ENCODE measurements around the gene TAF12.
"Not testable (repeated sequence)": the region's sequence is repeated elsewhere in the genome, so short reads cannot be mapped to it uniquely, and the experiment has no call there.

Gene TAF12, protein sequence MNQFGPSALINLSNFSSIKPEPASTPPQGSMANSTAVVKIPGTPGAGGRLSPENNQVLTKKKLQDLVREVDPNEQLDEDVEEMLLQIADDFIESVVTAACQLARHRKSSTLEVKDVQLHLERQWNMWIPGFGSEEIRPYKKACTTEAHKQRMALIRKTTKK

DNA sequence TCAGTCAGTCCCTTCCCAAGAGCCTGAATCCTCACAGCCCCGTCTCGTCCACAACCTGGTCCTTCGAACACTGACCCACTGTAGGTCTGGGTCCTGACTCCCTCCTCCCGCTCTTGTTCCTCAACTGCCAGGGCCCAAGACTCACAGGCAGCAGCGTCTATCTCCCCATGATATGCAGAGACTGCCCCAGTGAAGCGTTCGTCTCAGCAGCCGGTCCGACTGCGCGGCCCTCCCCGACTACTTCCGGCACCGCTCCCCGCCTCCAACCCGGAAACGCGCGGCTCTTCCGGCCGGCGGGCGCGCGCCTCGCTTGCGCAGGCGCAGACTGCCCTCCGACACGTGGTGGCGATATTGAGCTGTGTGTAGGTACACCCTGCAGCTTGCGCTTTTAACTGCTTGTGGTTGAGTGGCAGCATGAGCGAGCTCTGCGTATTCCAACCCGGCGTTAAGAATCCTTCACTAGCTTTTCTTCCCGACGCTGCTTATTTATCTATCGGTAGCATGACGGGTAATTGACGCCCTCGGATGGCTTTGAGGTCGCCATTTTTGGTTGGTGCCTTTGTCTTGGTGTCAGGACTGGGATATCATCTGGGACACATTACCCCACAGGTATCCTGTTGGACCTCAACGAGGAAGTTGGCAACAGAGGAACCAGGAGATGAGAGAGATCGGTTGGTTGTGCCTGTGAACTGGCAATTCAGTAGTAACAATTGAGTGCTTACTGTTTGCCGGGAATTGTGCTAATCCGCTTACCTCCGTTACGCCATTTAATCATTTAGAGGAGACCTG is at the start of gene TAF12:
TSS of gene TAF12 (minus strand) at position 221 of the 789 bp plus-strand sequence. CDS start 20,986 bp downstream, outside the sequence.
- peak; percentile 80 to 84 for DNase-seq (ENCODE audit: low read depth in 2 of 2)

DNA sequence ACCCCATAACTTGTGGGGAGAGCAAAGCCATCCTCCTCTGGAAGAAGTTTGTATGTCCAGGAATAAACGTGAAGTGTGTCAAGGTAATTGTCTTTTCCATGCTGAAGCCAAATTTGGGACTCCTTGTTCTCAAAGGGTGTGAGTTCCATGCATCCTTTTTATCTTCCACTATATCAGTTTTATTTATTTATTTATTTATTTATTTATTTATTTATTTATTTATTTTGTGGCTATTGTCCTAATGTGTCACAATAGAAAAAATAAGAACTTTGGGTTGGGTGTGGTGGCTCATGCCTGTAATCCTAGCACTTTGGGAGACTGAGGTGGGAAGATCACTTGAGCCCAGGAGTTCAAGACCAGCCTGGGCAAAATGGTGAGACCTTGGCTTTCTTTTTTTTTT is 48.8 kb upstream of the TAF12 start:
- DNase-seq (ENCODE audit: low read depth in 2 of 2): not testable (repeated sequence)

DNA sequence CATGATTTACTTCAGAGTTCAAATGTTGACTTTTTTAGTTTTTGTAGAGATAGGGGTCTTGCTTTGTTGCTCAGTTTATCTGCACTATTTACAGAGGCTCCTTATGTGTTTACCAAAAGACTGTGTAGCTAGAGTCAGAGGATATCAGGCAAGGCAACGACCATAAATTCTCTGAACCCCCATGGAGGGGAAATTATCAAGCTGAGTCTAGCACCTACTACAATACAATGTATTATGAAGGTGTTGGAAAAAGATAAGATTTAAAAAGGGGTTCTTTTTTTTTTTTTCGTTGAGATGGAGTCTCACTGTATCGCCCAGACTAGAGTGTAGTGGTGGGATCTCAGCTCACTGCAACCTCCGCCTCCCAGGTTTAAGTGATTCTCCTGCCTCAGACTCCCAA is 42.1 kb upstream of the TAF12 start:
- no peak for DNase-seq (ENCODE audit: low read depth in 2 of 2)

DNA sequence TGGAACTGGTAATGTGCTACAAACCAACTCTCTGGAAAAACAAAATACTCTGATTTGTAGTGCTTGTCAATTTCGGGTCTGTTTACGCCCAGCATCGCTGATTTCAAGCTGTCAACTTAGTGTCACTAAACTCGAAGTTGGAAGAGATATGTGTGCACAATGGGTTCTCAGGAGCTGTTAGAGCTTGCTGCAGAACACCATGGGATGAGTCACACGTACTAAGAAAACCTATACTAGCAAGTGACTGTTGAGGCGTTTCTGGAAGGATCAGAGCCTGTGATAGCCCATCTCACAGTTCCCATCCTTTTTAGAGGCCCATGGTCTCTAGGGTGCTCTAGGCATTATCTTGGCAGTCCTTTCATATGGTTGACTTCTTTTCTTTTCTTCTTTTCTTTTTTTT is 40.0 kb upstream of the TAF12 start:
- no peak for DNase-seq (ENCODE audit: low read depth in 2 of 2)

DNA sequence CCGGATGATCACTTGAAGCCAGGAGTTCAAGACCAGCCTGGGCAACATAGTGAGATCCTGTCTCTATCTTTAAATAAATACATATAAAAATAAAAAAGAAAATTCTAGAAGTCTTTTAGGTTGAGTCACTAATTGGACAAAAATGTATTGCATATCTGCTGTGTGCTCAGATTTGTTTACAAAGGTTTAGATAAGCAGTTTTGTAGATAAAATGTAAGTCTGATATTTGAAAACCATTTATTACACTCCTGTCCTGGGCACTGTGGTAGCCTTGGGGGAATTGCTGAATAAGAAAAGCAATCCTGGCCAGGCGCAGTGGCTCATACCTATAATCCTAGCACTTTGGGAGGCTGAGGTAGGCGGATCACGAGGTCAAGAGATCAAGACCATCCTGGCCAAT is 37.3 kb upstream of the TAF12 start:
- no peak for DNase-seq (ENCODE audit: low read depth in 2 of 2)

DNA sequence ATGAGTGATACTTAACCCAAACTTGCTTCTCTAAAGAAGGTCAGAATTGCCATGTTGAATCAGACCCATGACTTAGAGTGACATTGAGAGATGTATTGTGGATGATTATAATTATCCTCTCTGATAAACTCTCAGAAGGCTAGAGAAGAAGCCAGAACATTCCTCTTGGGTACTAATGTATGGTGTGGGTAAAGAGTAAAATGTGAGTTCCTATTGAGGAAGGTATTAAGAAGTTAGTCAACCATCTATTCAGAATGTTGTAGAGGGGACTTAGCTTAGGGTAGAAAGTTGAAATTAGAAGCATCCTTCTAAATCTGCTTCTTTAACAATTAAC is 33.0 kb upstream of the TAF12 start:
- DNase-seq (ENCODE audit: low read depth in 2 of 2): no peak

DNA sequence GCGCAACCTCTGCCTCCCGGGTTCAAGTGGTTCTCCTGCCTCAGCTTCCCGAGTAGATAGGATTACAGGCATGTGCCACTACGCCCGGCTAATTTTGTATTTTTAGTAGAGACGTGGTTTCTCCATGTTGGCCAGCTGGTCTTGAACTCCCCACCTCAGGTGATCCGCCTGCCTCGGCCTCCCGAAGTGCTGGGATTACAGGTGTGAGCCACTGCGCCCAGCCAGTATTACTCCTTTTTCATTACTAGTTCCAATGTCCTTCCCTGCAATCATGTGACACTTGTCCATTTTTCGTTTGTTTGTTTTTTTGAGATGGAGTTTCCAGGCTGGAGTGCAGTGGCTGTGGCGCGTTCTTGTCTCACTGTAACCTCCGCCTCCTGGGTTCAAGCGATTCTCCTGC is 30.1 kb upstream of the TAF12 start:
- DNase-seq (ENCODE audit: low read depth in 2 of 2): not testable (repeated sequence)

DNA sequence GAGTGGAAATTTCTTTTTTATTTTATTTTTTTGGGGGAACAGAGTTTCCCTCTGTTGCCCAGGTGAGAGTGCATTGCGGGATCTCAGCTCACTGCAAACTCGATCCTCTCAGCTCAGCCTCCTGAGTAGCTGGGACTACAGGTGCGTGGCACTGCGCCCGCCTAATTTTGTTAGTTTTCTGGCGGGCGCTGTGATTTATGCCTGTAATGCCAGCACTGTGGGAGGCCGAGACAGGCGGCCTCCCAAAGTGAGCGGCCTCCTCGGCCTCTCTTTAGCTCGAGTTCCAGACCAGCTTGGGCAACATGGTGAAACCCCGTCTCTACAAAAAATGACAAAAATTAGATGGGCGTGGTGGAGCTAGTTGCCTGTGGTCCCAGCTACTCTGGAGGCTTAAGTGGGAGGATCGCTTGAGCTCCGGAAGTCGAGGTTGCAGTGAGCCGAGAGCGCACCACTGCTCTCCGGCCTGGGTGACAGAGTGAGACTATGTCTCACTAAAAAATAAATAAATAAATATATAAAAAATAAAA is 28.4 kb upstream of the TAF12 start:
- DNase-seq (ENCODE audit: low read depth in 2 of 2): no peak

DNA sequence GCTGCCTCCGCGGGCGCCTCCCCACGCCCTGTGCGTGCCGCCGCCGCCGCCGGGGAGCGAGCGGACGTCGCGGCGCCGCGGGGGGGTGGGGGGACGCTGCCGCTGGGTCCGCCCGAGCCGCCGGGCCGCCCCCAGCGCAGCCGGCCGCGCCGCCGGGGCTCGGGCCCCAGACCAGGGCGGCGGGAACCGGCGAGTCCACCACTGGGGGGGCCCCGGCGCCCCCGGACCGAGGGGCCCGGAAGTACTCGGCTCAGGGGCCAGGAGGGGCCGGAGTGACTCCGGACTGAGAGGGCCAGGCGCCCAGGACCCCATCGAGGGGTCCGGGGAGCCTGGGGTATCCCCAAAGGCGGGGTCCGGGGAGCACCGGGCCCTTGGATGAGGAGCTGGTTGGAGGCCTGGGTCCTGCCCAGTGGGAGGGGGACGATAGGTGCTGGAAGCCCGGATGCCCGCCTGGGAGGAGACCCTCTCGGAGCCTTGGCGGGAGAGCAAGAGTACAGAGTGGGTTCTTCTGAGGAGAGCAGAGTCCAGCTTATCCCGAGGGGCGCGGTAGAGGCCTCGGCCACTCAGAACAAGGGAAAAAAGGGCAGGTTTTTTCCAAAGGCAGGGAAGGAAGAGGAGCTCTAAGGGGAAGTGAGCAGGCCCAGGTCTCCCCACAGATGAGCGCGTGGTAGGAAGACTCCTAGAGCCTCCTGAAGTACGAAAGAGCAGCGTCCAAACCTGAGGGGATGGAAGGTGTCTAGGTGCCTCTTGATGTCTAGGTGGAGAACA is 26.3 kb upstream of the TAF12 start:
- DNase-seq (ENCODE audit: low read depth in 2 of 2): peak; percentile 5 to 14

DNA sequence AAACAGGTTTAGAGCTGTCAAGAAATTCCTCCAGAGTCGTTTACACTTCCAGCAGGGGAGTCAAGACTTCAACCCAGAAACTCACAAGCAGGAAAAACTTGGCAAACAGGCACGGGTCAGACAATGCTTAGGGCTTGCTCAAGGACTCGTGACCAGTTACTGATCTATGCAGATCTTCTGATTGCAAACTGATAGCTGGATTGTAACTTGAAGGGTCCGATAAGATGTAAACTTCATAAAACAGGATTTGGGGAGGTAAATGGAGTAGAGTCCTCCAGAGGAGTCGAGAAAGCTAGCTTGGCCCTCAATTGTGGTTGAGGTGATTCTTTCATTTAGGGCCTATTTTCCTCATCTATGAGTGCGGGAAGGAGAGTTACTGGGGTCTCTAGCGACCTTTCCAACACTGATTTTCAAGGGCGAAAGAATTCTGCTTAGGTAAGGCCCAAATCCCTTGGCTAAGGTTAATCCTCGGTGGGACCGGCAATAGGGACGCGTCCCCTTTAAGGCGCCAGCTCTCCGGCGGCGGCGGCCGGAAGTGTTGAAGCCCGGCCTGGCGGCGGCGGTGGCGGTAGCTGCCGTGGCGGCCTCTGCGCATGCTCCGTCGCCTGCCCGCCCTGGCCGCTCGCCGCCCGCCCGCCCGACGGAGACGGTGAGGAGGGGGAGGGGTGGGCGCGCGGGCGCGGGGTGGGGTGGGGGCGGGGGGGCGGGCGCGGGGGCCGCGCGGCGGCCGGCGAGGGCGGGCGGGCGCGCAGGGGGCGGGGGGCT is 25.5 kb upstream of the TAF12 start, which contains the start of gene GMEB1:
TSS of gene GMEB1 (plus strand) at position 594 of the 765 bp plus-strand sequence. CDS start 14,829 bp downstream, outside the sequence.
- DNase-seq (ENCODE audit: low read depth in 2 of 2): peak; percentile 68 to 77

DNA sequence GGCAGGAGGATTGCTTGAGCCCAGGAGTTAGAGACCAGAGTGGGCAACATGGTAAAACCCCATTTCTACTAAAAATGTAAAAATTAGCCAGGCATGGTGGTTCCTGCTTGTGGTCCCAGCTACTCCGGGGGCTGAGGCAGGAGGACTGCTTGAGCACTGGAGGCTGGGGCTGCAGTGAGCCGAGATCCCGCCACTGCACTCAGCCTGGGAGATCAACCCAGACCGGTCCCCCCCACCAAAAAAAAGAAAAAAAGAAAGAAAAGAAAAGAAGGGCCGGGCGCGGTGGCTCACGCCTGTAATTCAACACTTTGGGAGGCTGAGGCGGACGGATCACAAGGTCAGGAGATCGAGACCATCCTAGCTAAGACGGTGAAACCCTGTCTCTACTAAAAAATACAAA is 23.9 kb upstream of the TAF12 start:
- DNase-seq (ENCODE audit: low read depth in 2 of 2): no peak

DNA sequence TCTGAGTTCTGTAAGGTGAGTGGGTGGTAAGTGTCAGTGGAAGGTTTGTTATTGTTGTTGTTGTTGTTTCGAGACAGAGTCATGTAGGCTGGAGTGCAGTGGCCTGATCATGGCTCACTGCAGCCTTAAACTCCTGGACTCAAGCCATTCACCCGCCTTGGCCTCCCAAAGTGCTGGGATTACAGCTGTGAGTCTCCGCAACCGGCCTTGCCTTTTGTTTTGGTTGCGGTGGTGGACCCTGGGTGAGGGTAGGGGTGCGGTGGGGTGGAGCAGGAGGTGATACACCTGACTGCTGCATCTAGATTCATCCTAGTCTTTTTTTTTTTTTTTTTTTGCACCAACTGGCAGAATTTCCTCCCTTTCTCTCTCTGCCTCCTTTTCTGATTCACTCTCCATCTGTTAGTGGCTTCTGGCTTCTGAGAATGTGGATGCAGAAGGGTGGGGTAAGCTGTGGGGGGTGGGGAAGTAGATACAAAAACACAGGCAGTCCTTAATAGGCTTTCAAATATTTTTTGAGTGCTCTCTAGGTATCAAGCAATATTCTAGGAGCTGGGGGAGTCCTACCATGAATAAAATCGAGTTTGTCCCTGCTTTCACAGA is 21.1 kb upstream of the TAF12 start:
- DNase-seq (ENCODE audit: low read depth in 2 of 2): no peak

DNA sequence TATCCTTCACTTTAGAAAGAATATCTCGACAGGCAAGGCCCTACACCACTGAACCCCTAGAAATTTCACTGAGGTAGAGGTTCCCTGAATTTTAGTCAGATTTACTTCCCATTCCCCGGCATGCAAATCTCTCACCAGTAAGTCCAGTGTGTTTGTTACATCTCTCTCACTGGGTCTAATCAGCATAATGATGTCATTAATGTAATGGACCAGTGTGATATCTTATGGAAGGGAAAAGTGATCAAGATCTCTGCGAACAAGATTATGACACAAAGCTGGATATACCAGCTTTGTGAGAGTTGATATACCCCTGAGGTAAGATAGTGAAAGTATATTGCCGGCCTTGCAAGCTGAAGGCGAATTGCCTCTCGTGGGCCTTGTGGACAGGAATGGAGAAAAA is 13.5 kb upstream of the TAF12 start:
- no peak for DNase-seq (ENCODE audit: low read depth in 2 of 2)

DNA sequence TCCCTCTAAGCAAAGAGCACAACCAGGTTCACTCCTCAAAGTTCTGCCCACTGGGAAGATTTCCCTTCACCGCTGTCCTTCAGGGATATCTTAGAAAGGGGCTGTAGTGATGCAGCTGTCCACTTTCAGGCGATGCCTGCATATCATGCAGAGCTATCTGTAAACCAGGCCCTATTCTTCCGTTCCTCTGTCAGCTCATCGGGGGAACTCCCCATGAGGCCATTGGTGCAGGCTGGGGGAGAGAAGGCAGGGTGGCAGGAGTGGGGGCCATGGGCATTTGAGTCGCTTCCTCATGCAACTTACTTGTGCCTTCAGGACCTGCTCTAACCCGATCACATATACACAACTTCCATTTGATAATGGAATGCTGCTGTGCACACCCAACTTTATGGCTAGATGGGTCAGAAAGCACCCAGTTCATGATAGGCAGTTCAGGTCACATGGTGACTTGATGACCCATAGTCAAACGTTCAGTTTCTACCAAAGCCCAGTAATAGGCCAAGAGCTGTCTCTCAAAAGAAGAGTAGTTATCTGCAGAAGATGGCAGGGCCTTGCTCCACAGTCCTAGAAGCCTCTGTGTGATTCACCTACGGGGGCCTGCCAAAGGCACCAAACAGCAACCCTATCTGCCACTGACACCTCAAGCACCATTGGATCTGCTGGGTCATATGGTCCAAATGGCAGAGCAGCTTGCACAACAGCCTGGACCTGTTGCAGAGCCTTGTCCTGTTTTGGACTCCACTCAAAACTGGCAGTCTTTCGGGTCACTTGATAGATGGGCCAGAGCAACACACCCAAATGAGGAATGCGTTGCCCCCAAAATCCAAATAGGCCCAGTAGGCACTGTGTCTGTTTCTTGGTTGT is 12.8 kb upstream of the TAF12 start:
- not testable (repeated sequence) for DNase-seq (ENCODE audit: low read depth in 2 of 2)

DNA sequence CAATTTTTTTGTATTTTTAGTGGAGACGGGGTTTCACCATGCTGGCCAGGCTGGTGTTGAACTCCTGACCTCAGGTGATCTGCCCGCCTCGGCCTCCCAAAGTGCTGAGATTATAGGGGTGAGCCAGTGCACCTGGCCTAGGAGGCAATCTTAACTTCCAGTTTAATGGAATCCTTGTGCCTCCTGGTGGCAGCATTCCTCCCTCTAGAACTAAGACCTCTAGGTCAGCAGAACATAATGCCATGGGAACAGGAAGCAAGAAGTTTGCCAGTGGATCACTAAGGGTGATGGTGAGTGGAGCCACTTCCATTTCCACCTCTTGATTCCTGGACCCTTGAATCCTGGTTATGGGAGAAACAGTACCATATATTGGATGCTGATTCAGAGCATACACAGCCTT is 11.0 kb upstream of the TAF12 start:
- not testable (repeated sequence) for DNase-seq (ENCODE audit: low read depth in 2 of 2)

DNA sequence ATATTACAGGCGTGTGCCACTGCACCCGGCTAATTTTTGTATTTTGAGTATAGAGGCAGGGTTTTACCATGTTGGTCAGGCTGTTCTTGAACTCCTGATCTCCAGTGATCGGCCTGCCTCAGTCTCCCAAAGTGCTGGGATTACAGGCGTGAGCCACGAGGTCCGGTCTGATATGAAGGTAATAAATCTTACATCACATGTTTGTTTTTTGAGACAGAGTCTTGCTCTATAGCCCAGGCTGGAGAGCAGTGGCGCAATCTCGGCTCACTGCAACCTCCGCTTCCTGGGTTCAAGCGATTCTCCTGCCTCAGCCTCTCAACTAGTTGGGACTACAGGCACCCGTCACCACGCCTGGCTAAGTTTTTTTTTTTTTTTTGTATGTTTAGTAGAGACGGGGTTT is 10.2 kb upstream of the TAF12 start:
- DNase-seq (ENCODE audit: low read depth in 2 of 2): not testable (repeated sequence)

DNA sequence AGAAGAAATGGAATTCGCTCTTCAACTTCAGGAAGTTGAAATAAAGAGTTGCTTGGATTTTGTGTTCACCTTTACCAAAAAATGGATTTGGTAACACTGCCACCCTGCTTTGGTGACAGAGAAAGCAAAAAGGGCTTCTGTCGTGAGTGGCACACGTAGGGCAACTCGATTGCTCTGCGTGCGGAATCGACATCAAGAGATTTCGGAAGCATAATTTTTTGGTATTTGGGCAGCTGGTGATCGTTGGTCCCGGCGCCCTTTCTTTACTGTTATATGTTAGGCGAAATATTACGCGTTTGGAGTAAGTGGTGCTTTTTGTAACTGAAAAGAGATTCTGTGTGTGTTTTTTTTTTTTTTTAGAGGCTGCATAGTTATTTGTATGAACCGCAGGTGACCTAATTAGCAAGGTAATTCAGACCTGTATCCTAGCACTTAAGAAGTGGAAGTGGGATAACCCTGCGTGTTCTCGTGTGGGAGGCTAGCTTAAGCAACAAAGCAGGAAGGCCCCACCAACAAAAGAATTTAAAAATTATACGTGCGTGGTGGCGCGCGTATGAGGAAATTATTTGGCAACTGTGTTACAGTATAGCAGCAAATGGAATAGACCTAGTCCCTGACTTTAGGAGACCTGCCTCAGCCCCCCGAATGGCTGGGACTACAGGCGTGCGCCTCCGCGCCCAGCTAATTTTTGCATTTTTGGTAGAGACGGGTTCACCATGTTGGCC is 5.8 kb upstream of the TAF12 start, which contains the start of gene RNU11:
TSS of gene RNU11 (plus strand) at position 127 of the 725 bp plus-strand sequence.
- peak; percentile 65 to 71 for DNase-seq (ENCODE audit: low read depth in 2 of 2)

DNA sequence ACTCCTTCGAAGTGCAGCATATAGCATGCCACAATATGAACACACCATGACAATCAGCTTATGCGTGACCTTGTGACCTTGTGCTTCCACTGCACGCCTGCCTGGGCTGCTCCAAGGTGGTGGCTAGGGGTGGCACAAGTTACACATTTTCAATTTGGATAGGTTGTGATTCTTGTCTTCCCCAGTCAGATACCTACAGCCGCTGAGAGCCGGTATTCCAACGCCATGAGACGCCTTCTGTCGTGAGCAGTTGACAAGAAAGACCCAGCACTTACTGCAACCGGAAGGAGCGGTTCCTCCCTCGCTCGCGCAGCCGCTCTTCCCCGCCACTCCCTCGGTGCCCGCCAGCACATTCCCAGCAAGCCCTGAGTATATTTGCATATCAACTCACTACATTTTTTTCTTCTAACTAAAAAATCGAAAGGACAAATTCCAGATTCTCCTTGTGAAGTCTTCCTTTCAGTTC is 5.2 kb upstream of the TAF12 start:
- DNase-seq (ENCODE audit: low read depth in 2 of 2): peak; percentile 67 to 70

DNA sequence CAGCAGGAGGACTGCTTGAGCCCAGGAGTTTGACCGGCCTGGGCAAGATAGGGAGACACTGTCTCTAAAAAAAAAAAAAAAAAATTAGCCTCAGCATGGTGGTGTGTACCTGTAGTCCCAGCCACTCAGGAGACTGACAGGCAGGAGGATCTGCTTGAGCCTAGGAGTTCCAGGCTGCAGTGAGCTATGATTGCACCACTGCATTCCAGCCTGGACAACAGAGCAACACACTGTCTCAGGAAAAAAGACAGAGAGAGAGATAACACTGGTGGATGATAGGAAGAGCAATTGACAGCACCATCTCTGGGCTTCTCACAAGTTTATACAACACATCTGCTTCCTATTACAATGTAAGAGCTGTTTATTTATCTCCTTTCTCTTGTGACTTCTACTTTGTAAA is 3.2 kb upstream of the TAF12 start:
- DNase-seq (ENCODE audit: low read depth in 2 of 2): no peak
